Activated CD8-positive, alpha-beta memory T cell treated with anti-CD3 and anti-CD28 coated beads, Interleukin-2, amount 50 U/mL, for 48 hours (primary cell): ENCODE results near the gene SMAD9.
"Not testable (repeated sequence)": the region's sequence is repeated elsewhere in the genome, so short reads cannot be mapped to it uniquely, and the experiment has no call there.

Experiments used
- DNase-seq: peaks from one replicate; pipeline ENCODE4 v3.0.0-alpha.2; 2020

The SMAD9 gene

GRCh38 chr13:36910545-36910944 lies 9.5 kb downstream of the SMAD9 start:
- DNase-seq = no peak

GRCh38 chr13:36907821-36908220 lies 12.2 kb downstream of the SMAD9 start:
- DNase-seq = no peak

DNA sequence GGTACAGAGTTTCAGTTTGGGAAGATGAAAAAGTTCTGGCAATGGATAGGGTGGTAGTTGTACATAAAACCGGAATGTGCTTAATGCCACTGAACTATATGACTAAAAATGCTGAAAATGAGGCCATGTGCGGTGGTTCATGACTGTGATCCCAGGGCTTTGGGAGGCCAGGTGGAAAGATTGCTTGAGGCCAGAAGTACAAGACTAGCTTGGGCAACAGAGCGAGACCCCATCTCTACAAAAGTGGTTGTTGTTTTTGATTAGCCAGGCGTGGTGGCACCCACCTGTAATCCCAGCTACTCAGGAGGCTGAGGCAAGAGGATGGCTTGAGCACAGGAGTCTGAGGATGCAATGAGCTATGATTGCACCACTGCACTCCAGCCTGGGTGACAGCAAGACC lies 12.8 kb downstream of the SMAD9 start:
- no peak for DNase-seq

- DNase-seq = no peak
Measured at GRCh38 chr13:36905944-36906343, 14.1 kb downstream of the SMAD9 start.

DNA sequence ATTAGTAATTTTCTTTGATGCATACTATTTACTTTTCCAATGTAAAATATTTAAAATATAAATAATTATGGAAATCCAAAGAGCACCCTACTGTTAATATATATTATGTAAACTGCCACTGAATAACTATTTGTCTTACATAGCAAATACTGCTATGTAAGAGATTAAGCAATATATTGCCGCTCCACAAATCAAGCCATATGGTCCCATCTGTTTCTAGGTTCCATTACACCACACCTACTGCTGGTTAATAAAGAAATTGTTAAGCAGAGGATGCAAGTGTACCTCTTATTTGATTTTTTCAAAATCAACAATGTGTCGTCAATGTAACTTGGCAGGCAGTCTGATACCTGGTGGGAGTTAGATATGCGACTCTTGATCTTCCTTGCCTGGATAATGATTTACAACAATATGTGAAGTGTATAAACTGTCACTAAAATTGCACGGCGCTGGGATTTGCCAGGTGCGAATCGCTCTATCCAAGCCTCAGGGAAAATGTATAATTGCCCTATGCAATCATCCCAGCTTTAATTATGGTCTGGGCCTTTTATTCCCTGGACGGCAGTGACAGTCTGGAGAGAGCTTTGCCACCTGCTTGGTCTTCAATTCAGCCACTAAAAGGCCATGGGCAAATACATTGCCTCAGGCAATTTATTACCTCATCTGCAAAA lies 16.0 kb downstream of the SMAD9 start:
- no peak for DNase-seq

- DNase-seq = no peak
Measured at GRCh38 chr13:36897054-36897616, 22.9 kb downstream of the SMAD9 start.

DNA sequence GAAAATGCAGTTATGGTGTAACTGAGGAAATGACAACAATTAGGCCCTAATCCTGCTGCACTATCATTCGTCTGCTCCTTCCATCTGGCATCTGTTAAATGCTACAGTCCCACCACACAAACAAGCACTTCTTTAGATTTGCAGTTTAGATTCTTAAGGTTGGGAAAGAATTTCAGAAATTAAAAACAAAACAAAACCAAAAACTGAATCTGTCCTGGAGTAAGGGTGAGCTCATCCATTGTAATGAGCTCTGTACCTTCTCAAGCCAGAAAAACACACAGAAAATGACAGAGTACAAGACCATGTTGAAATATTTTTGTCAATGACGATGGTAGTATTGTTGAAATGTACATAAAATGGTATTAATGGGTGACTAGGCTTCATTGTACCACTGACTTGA lies 28.3 kb downstream of the SMAD9 start:
- DNase-seq = no peak

GRCh38 chr13:36888645-36889044 lies 31.4 kb downstream of the SMAD9 start:
- DNase-seq = no peak

- no peak for DNase-seq
Measured at GRCh38 chr13:36887758-36888521, 32.1 kb downstream of the SMAD9 start.

- DNase-seq = no peak
Measured at GRCh38 chr13:36885901-36886300, 34.1 kb downstream of the SMAD9 start.

DNA sequence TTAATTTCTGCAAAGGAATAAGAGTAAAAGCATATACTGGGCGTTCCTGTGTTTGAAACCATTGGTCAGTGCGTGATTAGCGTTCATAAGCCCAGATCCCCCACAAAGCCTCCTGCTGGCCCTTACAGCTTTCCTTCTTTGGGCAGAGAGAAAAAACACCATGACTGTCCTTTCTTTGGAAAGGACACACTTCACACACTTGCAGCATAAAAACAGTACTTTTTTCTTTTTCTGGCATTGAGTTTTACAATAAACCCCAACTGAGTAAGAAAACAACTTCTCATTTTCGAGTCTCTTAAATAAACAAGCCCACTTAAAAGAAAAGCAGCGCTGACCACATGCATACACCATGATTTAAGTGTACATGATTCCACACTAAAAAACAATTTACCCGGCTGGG lies 35.8 kb downstream of the SMAD9 start:
- DNase-seq = no peak

DNA sequence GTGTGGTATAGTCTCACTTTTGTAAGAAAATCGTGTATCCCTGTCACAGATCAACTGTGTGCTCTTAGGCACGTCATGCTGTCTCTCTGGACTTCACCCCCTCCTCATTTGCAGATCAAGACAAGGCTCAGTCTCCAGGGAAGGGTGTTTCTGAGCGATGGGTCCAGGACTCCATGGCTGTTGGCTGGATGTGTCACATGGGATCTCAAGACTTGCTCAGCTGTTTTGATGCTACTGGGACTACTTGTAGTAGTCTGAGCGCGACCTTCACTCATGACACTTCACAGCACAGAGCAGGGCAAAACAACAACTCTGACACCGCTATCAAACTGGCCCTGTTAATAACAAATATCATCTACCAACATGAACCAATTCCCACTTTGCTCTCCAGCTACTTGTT lies 36.2 kb downstream of the SMAD9 start:
- DNase-seq = no peak

- not testable (repeated sequence) for DNase-seq
Measured at GRCh38 chr13:36883392-36883791, 36.6 kb downstream of the SMAD9 start.

DNA sequence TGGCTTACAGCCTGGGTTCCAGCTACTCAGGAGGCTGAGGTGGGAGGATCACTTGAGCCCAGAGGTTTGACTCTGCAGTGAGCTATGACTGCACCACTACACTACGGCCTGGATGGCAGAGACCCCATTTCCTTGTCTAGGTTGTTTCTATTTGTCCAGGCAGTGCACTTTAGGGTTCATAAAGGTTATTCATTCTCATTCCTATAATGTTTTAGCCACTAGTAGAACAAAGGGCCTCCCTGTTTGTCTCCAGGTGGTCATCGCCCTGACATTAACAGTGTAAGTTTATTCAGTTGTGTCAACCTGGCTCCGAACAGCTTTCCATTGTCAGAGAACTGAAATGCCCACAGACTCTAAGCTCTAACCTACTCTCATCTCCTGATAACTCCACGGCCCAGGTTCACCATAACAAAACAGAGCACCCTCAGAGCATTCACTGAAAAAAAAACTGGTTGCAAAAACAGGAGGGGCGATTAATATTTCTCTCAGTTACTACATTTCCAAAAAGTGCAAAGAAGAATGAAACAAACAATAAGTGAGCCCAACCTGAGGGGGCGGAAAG lies 37.1 kb downstream of the SMAD9 start:
- DNase-seq = no peak

GRCh38 chr13:36880961-36881360 lies 39.1 kb downstream of the SMAD9 start:
- no peak for DNase-seq

GRCh38 chr13:36879218-36879938 lies 40.7 kb downstream of the SMAD9 start:
- no peak for DNase-seq

- DNase-seq = no peak
Measured at GRCh38 chr13:36875961-36876360, 44.1 kb downstream of the SMAD9 start.

GRCh38 chr13:36875431-36875830 lies 44.6 kb downstream of the SMAD9 start:
- DNase-seq = no peak

- no peak for DNase-seq
Measured at GRCh38 chr13:36872621-36873020, 47.4 kb downstream of the SMAD9 start.

GRCh38 chr13:36870050-36870692 lies 49.9 kb downstream of the SMAD9 start:
- no peak for DNase-seq

DNA sequence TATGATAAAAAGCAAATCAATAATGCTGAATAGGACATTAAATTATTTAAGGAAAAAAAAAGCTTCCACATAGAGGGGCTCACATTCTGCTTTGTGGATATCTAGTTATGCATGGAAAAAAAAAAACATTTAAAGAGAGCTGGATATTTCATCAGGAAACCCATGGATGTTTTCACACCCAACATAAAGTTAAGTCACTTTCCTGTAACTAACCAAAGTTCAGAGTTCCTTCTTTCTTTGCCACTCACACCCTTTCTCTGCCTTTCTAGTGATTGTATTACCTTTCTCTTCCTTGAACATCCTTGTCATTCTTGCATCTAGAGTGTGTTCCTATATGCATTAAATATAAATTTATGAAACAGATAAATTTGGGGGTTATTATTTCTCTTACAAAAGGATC lies 53.8 kb downstream of the SMAD9 start:
- no peak for DNase-seq

GRCh38 chr13:36865265-36865664 lies 54.8 kb downstream of the SMAD9 start:
- DNase-seq = no peak

GRCh38 chr13:36862722-36863121 lies 57.3 kb downstream of the SMAD9 start:
- no peak for DNase-seq
